Measurements from ENCODE around the gene PIP4K2C.

DNA sequence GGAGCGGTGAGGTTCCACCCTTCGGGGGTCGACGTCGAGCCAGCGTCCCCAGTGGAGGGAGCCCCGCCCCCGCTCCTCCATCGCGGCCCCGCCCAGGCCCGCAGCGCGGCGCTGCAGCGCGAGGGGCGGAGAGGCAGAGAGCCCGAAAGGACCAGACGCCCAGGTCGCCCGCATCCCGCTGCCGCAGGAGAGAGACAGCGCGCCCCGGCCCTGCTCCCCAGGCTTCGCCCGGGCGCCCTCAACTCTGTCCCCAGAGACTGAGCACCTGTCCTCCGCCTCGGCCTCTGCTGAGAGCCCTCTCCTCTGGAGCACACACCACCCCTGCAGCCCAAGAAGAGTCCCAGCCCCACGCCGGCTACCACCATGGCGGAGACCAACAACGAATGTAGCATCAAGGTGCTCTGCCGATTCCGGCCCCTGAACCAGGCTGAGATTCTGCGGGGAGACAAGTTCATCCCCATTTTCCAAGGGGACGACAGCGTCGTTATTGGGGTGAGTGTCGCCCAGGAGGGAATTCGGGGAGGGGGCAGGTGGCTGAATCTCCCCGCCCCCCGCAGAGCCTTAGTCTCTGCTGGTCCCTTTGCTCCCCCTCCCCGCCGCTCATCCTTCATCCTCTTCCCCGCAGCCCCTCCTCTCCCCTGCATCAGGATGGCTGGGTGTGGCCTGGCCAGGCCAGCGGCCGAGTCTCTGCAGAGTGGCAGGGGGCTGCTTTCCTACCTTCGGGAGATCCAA lies 40.9 kb upstream of the PIP4K2C start, which contains the start of gene KIF5A:
- TF ChIP-seq, protein P1, sequence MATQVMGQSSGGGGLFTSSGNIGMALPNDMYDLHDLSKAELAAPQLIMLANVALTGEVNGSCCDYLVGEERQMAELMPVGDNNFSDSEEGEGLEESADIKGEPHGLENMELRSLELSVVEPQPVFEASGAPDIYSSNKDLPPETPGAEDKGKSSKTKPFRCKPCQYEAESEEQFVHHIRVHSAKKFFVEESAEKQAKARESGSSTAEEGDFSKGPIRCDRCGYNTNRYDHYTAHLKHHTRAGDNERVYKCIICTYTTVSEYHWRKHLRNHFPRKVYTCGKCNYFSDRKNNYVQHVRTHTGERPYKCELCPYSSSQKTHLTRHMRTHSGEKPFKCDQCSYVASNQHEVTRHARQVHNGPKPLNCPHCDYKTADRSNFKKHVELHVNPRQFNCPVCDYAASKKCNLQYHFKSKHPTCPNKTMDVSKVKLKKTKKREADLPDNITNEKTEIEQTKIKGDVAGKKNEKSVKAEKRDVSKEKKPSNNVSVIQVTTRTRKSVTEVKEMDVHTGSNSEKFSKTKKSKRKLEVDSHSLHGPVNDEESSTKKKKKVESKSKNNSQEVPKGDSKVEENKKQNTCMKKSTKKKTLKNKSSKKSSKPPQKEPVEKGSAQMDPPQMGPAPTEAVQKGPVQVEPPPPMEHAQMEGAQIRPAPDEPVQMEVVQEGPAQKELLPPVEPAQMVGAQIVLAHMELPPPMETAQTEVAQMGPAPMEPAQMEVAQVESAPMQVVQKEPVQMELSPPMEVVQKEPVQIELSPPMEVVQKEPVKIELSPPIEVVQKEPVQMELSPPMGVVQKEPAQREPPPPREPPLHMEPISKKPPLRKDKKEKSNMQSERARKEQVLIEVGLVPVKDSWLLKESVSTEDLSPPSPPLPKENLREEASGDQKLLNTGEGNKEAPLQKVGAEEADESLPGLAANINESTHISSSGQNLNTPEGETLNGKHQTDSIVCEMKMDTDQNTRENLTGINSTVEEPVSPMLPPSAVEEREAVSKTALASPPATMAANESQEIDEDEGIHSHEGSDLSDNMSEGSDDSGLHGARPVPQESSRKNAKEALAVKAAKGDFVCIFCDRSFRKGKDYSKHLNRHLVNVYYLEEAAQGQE (IDR thresholded peaks at IDR 0.05; ENCODE audit: unreplicated experiment): no peak
- TF ChIP-seq, protein P2, sequence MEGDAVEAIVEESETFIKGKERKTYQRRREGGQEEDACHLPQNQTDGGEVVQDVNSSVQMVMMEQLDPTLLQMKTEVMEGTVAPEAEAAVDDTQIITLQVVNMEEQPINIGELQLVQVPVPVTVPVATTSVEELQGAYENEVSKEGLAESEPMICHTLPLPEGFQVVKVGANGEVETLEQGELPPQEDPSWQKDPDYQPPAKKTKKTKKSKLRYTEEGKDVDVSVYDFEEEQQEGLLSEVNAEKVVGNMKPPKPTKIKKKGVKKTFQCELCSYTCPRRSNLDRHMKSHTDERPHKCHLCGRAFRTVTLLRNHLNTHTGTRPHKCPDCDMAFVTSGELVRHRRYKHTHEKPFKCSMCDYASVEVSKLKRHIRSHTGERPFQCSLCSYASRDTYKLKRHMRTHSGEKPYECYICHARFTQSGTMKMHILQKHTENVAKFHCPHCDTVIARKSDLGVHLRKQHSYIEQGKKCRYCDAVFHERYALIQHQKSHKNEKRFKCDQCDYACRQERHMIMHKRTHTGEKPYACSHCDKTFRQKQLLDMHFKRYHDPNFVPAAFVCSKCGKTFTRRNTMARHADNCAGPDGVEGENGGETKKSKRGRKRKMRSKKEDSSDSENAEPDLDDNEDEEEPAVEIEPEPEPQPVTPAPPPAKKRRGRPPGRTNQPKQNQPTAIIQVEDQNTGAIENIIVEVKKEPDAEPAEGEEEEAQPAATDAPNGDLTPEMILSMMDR (conservative IDR thresholded peaks at IDR 0.05; ENCODE audit: low read depth in 2 of 2): 0 out of 4 replicates have a peak, but pooled peaks of 1 of the 2 experiments have one; percentile 22
- TF ChIP-seq EZH2 (IDR thresholded peaks at IDR 0.05; ENCODE audit: low read depth, unreplicated experiment): no peak
- no peak for TF ChIP-seq STAT1 (IDR thresholded peaks at IDR 0.05; ENCODE audit: unreplicated experiment)
- TF ChIP-seq POLR2AphosphoS5 (IDR thresholded peaks at IDR 0.05; ENCODE audit: low read depth): peak; percentile 84
- no peak for TF ChIP-seq EZH2phosphoT487 (IDR thresholded peaks at IDR 0.05; ENCODE audit: unreplicated experiment)
- no peak for TF ChIP-seq CREB1 (CRISPR knock-in tag; IDR thresholded peaks at IDR 0.05; ENCODE audit: low read depth)
- no peak for TF ChIP-seq ZNF114 (CRISPR knock-in tag; IDR thresholded peaks at IDR 0.05)
- TF ChIP-seq, protein P3, sequence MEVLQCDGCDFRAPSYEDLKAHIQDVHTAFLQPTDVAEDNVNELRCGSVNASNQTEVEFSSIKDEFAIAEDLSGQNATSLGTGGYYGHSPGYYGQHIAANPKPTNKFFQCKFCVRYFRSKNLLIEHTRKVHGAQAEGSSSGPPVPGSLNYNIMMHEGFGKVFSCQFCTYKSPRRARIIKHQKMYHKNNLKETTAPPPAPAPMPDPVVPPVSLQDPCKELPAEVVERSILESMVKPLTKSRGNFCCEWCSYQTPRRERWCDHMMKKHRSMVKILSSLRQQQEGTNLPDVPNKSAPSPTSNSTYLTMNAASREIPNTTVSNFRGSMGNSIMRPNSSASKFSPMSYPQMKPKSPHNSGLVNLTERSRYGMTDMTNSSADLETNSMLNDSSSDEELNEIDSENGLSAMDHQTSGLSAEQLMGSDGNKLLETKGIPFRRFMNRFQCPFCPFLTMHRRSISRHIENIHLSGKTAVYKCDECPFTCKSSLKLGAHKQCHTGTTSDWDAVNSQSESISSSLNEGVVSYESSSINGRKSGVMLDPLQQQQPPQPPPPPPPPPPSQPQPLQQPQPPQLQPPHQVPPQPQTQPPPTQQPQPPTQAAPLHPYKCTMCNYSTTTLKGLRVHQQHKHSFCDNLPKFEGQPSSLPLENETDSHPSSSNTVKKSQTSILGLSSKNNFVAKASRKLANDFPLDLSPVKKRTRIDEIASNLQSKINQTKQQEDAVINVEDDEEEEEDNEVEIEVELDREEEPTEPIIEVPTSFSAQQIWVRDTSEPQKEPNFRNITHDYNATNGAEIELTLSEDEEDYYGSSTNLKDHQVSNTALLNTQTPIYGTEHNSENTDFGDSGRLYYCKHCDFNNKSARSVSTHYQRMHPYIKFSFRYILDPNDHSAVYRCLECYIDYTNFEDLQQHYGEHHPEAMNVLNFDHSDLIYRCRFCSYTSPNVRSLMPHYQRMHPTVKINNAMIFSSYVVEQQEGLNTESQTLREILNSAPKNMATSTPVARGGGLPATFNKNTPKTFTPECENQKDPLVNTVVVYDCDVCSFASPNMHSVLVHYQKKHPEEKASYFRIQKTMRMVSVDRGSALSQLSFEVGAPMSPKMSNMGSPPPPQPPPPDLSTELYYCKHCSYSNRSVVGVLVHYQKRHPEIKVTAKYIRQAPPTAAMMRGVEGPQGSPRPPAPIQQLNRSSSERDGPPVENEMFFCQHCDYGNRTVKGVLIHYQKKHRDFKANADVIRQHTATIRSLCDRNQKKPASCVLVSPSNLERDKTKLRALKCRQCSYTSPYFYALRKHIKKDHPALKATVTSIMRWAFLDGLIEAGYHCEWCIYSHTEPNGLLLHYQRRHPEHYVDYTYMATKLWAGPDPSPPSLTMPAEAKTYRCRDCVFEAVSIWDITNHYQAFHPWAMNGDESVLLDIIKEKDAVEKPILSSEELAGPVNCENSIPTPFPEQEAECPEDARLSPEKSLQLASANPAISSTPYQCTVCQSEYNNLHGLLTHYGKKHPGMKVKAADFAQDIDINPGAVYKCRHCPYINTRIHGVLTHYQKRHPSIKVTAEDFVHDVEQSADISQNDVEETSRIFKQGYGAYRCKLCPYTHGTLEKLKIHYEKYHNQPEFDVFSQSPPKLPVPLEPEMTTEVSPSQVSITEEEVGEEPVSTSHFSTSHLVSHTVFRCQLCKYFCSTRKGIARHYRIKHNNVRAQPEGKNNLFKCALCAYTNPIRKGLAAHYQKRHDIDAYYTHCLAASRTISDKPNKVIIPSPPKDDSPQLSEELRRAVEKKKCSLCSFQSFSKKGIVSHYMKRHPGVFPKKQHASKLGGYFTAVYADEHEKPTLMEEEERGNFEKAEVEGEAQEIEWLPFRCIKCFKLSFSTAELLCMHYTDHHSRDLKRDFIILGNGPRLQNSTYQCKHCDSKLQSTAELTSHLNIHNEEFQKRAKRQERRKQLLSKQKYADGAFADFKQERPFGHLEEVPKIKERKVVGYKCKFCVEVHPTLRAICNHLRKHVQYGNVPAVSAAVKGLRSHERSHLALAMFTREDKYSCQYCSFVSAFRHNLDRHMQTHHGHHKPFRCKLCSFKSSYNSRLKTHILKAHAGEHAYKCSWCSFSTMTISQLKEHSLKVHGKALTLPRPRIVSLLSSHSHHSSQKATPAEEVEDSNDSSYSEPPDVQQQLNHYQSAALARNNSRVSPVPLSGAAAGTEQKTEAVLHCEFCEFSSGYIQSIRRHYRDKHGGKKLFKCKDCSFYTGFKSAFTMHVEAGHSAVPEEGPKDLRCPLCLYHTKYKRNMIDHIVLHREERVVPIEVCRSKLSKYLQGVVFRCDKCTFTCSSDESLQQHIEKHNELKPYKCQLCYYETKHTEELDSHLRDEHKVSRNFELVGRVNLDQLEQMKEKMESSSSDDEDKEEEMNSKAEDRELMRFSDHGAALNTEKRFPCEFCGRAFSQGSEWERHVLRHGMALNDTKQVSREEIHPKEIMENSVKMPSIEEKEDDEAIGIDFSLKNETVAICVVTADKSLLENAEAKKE (CRISPR knock-in tag; IDR thresholded peaks at IDR 0.05): no peak
- TF ChIP-seq, protein P4, sequence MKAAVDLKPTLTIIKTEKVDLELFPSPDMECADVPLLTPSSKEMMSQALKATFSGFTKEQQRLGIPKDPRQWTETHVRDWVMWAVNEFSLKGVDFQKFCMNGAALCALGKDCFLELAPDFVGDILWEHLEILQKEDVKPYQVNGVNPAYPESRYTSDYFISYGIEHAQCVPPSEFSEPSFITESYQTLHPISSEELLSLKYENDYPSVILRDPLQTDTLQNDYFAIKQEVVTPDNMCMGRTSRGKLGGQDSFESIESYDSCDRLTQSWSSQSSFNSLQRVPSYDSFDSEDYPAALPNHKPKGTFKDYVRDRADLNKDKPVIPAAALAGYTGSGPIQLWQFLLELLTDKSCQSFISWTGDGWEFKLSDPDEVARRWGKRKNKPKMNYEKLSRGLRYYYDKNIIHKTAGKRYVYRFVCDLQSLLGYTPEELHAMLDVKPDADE (IDR thresholded peaks at IDR 0.05): no peak
- no peak for TF ChIP-seq JUNB (IDR thresholded peaks at IDR 0.05; ENCODE audit: unreplicated experiment)
